HTR-8/SVneo (cell line): ENCODE measurements around the gene SPATA20.
A peak's percentile ranks its signal among the peaks of the same experiment; 100 is the strongest.

Experiments used
- DNase-seq: peaks from one replicate; pipeline ENCODE4 v3.0.0; 2011; ENCODE audit warnings: low spot score, mixed read lengths; ENCODE audit not compliant: insufficient read length
- FAIRE-seq: peaks from 2 replicates; lab custom pipeline; 2011; peaks lifted over from hg19 to GRCh38; lab: Jason Lieb, UNC

SPATA20 gene

DNA sequence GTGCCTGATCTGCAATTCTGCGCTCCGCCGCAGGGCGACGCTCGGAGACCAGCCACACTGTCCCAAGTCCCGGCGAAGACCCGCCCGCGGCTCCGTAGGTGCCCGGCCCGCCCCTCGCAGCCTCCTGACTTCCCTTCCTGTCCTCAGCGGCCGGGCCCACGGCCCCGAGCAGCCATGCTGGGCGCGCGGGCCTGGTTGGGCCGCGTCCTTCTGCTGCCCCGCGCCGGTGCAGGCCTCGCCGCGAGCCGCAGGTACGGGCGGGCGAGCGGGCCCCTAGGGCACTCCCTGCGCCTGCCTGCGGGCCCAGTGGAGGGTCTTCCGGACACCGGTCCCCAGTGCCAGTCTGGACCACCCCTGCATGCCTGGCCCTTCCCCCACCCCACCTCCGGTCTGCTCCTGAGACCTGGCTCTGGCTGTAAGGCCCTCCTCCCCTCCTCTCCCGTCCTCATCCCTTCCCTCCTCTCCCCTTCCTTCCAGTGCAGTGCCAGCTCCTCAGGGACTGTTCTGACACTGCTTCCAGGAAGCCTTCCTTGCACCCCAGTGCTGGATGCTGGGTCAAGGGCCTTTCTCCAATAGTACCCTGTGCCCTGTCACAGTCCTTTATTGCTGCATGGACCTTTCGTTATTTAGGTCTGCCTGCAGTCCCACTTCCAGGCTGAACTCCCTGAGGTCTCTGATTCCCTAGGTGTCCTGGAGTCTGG is at the start of gene SPATA20:
Gene SPATA20, plus strand, starts transcription at position 140 of the 701 bp plus-strand sequence. Its CDS starts 35 bp downstream, at position 175.
- DNase-seq (peak; percentile 94), FAIRE-seq (peak; percentile 97)

DNA sequence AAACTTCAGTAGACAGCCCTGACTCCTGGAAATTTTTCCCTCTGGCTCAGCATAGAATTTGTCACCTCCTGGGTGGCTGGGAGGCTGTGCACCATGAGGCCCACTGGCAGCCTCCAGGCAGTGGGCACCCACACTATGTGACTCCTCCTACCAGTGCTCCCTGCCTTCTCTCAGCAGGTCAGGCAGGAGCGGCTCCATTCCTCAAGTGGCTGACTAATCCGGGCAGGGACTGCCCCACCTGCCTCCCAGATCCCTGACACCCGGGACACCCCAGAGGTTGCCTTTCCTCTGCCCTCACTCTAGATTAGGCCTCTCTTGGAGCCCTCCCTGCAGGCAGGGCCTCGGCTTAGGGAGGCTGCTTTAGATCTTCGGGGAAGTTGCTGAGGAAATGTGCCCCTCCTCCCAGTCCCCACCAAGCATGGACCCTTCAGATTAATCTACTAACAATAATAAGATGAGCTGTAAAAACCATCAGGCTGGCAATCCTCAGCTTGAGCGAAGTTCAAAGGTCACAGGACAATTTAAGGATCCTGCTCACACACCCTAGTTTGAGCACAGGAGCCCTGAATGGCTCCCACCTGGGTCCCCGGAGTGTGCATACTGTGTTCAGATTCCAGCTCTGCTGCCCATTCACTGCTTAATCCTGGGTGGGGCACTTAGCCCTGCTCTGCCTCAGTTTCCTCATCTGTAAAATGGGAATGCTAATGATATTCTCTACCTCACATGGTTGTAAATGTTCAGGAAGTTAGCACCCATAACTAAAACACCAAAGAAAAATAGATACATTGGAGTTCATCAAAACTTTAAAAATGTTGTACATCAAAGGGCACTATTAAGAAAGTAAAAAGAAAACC is 48.7 kb upstream of the SPATA20 start:
- DNase-seq (no peak), FAIRE-seq (no peak)

DNA sequence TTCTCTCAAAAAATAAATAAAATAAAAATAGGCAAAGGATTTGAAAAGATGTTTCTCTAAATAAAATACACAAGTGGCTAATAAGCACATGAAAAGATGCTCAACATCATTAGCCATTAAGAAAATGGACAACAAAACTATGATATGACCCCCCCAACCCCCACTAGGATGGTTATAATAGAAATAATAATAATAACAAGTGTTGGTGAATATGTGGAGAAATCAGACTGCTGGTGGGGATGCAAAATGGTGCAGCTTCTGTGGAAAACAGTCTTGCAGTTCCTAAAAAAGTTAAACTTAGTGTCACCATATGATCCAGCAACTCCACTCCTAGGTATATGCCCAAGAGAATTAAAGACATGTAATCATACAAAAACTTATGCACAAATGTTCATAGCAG is 47.7 kb upstream of the SPATA20 start:
- DNase-seq = no peak
- no peak for FAIRE-seq

DNA sequence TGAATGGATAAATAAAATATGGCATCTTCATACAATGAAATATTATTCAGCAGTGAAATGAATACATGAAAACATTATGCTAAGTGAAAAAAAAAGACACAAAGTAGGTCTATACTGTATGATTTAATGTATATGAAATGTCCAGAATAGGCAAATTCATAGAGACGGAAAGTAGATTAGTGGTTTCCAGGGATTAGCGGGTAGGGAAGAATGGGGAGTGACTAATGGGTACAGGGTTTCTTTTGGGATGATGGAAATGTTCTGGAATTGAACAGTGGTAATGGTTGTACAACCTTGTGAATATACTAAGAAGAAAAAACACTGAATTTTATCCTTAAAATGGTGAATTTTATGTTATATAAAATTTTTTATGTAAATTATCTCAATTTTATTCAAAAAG is 47.3 kb upstream of the SPATA20 start:
- FAIRE-seq (no peak), DNase-seq (no peak)

DNA sequence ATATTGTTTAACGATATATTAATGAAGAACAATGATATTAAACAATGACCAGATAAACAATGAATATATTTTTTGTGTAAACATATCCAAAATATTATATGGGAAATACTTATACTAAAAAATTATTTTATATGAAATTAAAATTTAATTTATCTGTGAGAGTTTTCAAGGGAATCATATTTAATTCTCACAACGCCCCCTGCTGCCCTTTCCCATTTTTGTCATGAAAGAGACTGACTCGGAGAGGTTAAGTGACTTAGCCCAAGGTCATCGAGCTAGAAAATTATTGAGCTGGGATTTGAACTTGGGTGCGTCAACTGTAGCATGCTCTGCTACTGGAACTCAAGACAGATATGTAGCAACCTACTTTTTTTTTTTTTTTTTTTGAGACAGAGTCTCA is 45.9 kb upstream of the SPATA20 start:
- FAIRE-seq = no peak

DNA sequence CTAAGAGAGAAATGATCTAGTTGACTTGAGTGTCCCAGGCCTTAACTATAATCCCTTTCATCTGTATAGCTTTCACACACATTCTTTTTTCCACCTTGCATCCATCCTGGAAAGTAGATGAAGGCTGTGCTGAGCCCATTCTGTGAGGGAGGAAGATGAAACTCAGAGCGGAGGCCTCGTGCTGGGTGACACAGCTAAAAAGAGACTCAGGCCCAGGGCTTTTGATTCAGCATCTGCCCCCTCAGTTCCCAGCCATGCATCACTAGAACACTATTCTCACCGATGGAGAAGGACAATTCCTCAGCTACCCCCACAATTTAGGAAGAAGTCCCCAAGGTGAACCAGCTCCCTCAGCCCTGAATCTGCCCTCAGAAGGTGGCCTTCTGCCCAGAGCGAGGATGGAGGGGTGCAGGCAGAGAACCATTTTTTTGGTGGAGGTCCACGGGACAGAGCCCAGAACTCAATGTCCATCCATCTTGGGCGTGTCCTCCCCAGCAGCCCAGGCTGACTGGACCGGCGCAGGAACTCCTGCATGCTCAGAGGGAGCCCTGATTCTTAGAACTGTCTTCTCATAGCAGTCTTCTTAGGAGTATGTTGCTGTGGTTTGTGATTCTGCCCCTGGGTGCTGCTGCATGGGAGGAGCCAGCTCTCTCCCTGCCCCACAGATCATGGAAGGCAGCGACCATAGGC is 44.5 kb upstream of the SPATA20 start:
- FAIRE-seq (no peak), DNase-seq (no peak)

More for the DNA sequence above, 45.9 kb upstream of the SPATA20 start:
- no peak for DNase-seq

DNA sequence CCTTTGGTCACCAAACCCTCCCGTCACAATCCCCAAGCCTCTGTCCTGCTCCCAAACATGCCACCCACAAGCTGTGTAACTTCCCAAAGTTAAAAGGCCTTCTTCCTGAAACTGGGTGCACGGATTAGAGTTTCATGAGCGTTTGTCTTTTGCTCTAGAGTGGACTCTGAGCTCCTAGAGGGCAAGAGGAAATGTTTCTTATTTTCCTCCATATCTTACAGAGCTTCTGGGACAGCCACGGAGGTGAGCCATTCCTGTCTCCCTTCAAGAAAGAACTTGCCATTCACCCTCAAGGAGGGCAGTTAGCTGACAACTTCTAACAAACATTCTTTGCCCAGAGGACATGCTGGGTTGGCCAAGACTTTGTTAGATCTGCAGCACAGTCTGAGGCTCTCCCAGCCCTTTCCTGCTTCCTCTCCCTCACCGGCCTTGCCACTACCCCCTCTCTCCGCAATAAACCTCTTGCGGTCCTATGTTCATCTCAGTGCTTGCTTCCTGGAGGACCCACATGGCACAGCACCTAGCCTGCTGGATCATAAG is 41.3 kb upstream of the SPATA20 start:
- DNase-seq = no peak

DNA sequence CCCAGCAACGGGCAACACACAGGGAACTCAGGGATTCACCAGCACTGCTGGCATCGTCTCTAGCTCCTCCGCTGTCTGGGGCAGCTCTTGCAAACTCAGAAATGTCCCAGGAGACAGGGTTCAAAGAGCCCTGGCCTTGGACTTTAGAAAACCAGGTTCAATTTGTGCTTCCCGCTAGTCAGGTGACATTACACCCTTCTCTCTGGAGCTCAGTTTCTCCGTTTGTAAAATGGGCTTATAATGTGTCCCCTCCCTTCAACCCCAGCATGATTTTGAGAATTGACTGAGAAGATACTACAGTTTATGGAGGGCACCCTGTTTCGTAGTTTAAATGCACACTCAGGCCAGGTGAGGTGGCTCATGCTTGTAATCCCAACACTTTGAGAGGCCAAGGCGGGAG is 40.7 kb upstream of the SPATA20 start:
- no peak for FAIRE-seq
- no peak for DNase-seq

More for the DNA sequence above, 41.3 kb upstream of the SPATA20 start:
- peak; percentile 46 for FAIRE-seq

DNA sequence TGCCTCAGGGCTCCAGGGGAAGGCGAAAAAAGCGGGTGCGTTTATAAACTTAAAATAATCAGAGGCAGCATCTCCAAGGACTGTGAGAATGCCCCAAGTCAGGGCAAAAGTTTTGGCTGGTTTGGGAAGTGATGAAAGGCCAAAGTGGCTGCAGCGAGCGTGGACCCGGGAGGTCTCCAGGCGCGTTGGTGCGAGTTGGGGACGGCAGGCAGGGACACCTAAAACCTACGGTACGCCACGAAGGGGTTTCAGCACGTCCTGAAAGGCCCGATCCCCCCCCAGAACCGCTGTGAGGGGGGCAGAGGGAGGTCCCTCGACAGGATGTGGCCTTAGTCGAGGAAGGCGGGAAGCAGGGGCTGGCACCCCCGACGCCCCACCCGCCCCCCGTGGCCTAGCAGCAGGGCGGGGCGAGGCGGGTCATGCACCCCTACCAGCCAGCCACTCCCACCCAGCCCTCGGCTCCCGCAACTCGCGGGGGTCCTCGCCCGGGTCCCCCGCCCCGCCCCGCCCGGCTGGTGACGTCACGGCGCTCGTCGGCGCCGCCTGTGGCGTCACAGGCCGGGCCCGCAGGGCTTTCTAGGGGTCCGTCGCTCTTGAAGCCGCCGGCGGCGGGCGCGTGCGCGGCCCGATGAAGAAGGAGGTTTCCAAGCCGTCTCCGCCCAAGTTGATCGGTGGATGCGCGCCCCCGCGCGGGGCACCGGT is 39.0 kb upstream of the SPATA20 start, which contains the start of gene MYCBPAP:
Gene MYCBPAP, plus strand, starts transcription at position 569 of the 702 bp plus-strand sequence. CDS start 236 bp downstream, outside the sequence.
- FAIRE-seq = no peak
- DNase-seq = peak; percentile 59

DNA sequence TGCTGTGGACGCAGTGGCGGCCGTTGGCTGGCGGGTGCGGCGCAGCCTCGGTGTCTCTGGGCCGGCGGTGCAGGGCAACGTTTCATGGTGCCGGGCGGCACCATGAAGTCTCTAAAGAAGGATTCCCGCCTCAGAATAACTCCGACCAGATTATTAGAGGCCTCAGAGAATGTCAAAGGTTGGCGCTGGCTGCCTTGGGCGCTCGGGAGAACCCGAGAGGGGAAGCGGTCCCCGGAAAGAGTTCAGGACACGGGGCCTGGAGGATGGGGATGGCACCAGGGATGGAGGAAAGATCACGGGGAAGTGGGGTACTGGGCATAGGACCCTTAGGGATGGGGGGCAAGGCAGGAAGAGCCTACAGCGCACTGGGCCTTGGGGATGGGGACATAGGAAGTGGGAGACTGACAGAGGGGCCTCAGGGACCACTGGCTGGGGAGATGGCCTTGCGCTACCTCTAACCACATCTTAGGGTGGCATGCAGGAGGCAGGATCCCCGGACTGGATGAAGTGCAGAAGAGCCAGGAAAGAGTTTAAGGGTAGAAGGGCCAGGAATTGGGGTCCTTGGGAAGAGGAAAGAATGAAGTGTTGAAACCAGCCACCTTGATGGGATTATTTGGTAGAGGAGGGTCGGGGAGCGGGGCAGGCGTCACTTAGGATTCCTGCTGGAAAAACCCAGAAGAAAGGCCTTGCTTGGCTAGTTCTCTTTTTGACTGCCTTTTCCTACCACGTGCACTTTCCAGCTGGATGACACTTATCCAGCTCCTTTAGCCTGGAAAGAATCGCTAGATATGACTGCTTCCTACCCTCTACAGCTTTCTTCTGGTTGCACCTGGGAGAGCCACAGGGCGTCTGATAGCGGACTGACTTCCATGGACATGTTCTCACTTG is 38.2 kb upstream of the SPATA20 start:
- DNase-seq (no peak), FAIRE-seq (no peak)

DNA sequence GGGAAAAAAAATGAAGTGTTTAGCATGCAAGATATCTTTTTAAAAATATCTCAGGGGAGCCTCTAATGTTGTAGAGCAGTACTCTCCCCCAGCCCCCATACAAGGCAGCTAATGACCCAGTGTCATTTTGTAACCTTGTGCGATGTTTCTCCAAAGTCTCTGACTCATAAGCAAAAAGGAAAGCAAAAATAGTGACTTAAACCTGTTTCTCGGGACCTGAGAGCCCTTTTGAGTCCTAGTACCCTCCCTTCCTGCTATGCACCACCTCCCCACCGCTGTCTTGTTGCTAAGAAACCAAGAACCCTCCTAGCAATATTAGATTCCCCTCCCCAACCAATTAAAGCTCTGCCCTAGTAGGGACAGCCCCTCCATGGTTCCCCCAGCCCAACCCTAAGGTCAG is 35.9 kb upstream of the SPATA20 start:
- DNase-seq = no peak
- FAIRE-seq = no peak

DNA sequence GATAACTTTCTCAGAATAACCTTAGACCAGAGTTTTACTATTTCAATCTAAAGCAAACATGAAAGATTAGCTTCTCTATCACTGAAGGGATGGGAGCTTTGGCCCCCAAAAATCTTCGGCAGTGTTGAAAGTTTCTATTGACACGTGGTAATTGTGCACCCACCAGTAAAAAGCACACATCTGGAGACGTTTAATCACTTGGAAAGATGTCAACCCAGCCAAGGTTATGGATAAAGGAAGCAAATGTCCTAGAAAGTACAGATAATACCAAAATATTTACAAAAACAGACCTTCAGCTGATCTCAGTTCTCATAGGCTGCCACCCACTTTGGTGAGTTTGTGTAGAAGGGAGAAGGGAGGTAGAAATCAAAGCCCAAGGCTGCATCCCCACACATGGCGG is 33.5 kb upstream of the SPATA20 start:
- FAIRE-seq (peak; percentile 40), DNase-seq (no peak)

DNA sequence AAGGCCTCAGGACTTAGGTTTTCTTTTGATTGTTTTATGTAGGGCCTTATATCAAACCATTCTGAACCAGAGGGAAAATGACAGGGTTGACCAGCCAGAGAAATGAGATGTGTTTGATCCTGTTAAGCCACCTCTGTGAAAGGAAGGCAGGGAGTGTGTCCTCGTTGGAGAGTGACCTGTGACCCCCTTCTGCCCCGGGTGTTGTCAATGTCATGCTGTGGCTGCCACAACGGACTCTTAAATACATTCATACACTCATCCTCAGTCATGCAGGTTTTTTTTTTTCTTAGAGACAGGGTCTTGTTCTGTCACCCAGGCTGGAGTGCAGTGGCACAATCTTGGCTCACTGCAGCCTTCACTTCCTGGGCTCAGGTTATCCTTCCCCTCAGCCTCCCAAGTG is 32.6 kb upstream of the SPATA20 start:
- peak; percentile 40 for FAIRE-seq
- no peak for DNase-seq

DNA sequence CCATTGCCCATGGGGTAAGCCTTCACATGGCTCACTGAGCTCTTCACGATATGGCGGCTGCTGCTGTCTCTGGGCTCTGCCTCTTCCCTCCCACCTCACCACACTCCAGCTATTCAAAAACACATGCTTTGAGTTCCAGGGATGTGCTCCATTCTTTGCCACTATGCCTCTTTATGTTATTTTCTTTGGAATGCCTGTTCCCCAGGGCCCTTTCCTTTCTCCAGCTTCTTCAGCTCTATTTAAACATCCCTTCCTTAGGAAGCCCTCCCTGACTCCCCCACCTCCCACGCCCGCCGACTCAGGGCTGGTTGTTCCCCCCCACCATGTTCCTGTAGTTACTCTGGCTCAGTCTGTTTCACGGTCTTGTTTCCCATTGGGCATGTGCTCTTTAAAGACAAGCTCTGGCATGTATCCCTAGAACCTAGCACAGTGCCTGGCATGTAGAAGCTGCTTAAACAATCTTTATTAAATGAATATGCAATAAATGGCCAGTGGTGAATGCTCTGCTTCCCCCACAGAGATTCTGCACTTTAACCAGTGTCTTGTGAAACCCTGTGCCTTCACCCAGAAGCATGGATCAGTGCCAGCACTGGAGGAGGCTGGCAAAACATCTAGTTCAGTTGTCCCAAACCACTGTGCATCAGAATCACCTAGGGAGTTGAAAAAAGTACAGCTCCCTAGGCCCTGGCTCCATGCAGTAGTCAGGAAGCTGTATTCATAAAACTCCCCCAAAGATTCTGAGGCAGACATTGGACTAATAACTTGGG is 31.9 kb upstream of the SPATA20 start:
- FAIRE-seq (no peak), DNase-seq (no peak)

DNA sequence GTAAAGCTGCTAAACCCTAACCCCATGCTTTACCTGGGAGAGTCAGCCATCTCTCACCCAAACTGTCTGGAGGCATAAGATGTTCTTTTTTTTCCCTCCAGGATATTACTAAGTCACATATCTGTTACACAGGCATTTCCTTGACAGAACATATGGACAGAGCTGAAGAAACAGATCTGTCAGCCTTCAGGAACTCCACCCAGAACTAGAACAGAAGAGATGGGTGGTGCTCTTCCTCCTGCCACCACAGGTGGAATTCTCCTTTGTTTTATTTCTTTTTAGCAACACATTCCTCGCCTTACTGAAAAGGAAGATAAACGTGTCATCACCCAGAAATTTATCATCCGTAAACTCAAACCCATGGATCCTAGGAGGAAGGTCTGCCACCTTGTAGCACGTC is 30.0 kb upstream of the SPATA20 start:
- FAIRE-seq (peak; percentile 36), DNase-seq (no peak)

DNA sequence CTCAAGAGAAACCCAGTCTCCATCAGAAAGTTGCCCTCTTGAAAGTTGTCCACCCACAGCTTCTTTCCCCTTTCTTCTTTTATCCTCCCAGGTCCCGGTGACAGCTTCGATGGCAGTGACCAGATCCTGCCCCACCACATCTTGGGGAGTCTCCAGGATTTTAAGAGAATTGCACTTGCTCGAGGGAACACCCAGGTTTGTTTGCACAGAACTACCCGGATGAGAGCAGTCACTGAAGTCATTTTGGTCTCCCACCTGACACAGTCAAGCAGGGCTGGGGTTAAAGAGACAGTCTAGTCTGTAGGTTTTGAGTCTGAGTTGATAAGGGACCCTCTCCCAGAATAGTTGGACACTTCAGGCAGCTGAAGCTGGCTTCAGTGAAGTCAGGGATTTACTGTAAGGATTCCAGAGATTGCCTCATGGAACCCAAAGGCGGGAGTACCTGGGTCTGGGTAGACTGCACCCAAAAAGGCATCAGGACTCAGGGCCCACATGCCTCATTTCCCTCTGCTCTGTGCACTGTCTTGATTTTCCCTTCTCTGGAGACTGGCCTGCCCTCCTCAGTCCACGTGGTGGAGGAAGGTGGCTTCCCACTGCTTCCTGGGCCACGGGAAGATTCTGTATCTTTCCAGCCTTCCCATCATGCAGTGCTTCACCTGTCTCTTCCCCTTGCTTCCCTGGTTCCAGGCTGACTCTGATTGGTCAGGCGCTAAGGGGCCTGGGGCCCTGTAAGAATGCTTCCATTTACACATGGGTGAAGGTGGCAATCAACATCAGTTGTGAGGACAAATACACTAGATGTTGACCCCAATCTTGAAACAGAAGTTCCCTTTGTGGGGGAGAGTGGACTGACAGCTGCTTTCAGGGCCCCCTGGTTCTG is 29.2 kb upstream of the SPATA20 start:
- DNase-seq (no peak), FAIRE-seq (peak; percentile 48)

DNA sequence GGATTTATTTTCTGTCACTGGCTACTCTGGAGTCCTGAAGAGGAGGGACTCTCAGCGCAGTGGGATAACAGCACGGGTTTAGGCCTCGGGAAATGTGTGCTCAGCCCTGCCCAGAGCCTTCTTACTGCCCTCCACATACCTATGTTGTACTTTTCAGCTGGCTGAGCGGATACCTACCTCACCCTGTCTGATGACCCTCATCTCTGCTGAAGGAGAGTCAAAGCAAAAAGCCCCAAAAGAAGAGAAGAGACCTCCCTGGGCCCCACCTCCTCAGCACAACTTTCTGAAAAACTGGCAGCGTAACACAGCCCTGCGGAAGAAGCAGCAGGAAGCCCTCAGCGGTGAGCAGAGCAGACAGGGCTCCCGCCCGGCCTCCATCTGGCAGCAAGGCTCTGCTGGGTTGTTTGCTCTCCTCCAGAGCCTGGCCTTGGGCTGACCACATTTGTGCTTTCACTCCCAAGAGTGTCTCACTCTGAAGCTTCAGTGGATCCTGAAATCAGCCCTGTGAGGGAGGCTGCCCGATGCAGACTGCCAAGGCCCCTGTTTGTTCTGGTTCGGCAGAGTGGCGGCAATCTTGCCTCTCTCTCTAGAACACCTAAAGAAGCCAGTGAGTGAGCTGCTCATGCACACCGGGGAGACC is 28.5 kb upstream of the SPATA20 start:
- FAIRE-seq = no peak
- no peak for DNase-seq
